ENCODE data around the gene CRYGN.

- TF ChIP-seq CTCF (IDR thresholded peaks at IDR 0.05) (no peak), POLR2A (IDR thresholded peaks at IDR 0.05) (no peak), POLR2AphosphoS5 (IDR thresholded peaks at IDR 0.05) (no peak)
These were observed at the start of gene CRYGN for GRCh38 chr7:151439855-151440798.
